IgD-negative memory B cell (primary cell): ENCODE data around the gene JMJD1C. TPM values are rescaled to one million over a fixed set of nuclear protein-coding genes. Genes with fewer than 3 reads are reported as not detected.

ENCODE experiments used
- H3K27ac Mint-ChIP-seq, 3 donors: one replicate each; pipeline ENCODE4 v1.8.0; 2020 to 2022; ENCODE audit warnings: mild to moderate bottlenecking in 3 of 3, mixed read lengths in 3 of 3, moderate library complexity in 1 of 3
- H3K27me3 Mint-ChIP-seq: one replicate; pipeline ENCODE4 v1.8.0; 2021; ENCODE audit warnings: mixed read lengths
- H3K36me3 Mint-ChIP-seq: one replicate; pipeline ENCODE4 v1.8.0; 2020; ENCODE audit warnings: mild to moderate bottlenecking, mixed read lengths
- H3K4me1 Mint-ChIP-seq, 3 donors: one replicate each; pipeline ENCODE4 v1.8.0; 2020 to 2022; ENCODE audit warnings: mixed read lengths in 3 of 3, mild to moderate bottlenecking in 1 of 3
- H3K4me3 Mint-ChIP-seq, 4 donors: one replicate each; pipeline ENCODE4 v1.8.0; 2020 to 2022; ENCODE audit warnings: mild to moderate bottlenecking in 4 of 4, mixed read lengths in 4 of 4, moderate library complexity in 3 of 4
- H3K9me3 Mint-ChIP-seq, 3 donors: one replicate each; pipeline ENCODE4 v1.8.0; 2020 to 2021; ENCODE audit warnings: mixed read lengths in 3 of 3, mild to moderate bottlenecking in 1 of 3
- polyA plus RNA-seq: library from polyadenylated mRNA; unstranded; fragments of 300-500 nt; fragmentation: Illumina TruSeq; gene quantifications from one replicate; pipeline ENCODE4 v1.2.3, GENCODE V29; 2021

The JMJD1C gene
- polyA plus RNA-seq, 1 donor from 2014 or later = 107 TPM

DNA sequence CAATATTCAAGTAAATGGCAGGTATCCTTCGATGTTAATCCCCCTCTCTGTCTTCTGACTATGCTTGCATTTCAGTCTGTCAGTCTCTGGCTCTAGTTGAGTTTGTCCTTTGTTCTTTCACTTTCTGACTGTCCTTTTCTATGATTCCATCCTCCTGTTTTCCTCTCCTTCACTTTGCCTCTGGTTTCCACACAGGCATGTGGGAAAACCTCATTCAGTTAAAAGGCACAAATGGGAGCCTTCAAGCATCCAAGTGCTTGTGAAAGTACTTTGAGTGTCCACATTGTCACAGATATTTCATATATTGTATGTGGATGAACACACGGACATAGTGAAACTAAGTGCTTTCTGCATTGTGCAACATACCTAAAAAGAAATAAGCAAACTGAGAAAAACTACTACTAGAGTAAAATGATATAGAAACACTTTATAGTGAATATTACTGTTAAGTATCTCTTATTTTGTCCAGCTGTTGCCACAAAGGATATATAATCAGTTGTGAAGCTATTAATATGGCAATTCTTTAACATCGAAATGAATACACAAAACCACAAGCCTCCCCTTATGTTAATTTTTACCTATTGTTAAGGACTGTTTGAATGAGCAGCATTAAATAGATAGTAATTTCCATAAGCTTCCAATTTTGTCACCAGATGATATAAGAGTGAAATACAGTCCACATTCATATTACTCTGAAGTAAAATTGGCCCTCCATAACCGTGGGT lies 260.9 kb downstream of the JMJD1C start:
- Mint-ChIP-seq H3K4me1 (peaks cover 40 to 55% (median 47%) of the 10 kb centered on the region in 3 donors), H3K9me3 (no peaks in the 10 kb centered on the region), H3K36me3 (peaks cover 4% of the 10 kb centered on the region), H3K4me3 (peak overlapping the region; percentile 8 to 82 (median 30)), H3K27me3 (no peaks in the 10 kb centered on the region), H3K27ac (peak overlapping the region; percentile 44 to 73 (median 72))

GRCh38 chr10:63201118-63201517 lies 264.7 kb downstream of the JMJD1C start:
- Mint-ChIP-seq H3K27me3 (no peaks in the 10 kb centered on the region), H3K9me3 (no peaks in the 10 kb centered on the region), H3K27ac (no peak overlapping the region), H3K4me1 (peaks cover 18 to 32% (median 28%) of the 10 kb centered on the region in 3 donors), H3K4me3 (no peak overlapping the region), H3K36me3 (peaks cover 4% of the 10 kb centered on the region)

DNA sequence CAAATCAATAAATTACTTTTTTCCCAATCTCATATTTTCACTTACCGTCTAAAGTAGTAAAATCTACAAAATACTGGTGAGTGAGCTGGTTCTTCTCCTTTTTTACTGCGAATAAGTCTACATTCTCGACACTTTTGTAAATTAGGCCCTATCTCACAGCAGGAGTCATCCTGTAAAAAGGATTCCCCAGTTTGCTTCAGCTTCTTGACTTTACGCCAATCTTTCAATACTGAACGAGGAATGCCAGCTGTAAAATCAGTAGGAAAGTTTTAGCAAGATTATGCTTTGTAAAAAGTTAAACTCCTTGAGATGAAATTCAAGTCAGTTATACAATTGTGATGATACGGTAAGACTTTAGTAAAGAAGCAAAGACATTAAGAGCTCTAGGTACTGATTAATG lies 265.3 kb downstream of the JMJD1C start:
- no peak overlapping the region for H3K4me3 Mint-ChIP-seq
- peaks cover 4% of the 10 kb centered on the region for H3K36me3 Mint-ChIP-seq
- H3K27me3 Mint-ChIP-seq = no peaks in the 10 kb centered on the region
- peaks cover 12 to 26% (median 25%) of the 10 kb centered on the region in 3 donors for H3K4me1 Mint-ChIP-seq
- H3K27ac Mint-ChIP-seq = no peak overlapping the region
- H3K9me3 Mint-ChIP-seq = no peaks in the 10 kb centered on the region

GRCh38 chr10:63199716-63200115 lies 266.1 kb downstream of the JMJD1C start:
- Mint-ChIP-seq H3K4me3 (no peak overlapping the region), H3K4me1 (peaks cover 6 to 20% (median 19%) of the 10 kb centered on the region in 3 donors), H3K27me3 (no peaks in the 10 kb centered on the region), H3K36me3 (peaks cover 3% of the 10 kb centered on the region), H3K9me3 (no peaks in the 10 kb centered on the region), H3K27ac (peak overlapping the region in 1 of 3 donors; percentile 39)

DNA sequence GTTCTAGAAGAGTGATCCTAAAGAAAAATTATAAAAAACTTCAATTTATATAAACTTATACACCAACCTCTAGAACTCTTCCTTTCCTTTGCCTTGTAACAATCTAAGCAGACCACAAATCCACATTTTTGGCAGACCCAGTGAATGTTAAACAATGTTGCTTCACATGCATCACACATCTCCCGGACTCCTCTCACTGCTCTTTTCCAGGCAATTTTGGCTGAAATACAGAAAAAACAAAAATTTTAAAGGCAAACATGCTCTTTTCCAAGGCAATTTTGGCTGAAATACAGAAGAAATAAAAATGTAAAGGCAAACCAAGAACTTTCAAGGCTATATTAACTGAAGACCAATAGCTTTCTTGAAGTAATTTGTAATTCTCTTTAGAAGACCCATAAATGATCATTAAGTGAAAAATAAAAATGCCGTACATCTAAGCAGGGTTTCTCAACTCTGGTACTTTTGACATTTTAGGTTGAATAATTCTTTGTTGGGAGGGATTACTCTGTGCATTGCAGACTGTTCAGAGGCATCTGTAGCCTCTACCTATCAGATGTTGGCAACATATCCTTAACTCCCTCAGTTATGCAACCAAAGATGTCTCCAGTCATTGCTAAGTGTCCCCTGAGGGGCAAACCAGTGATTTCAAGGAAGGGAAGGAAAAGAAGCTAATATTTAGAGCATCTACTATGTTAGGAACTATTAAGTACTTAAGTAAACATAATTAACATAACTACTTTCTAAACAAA lies 268.3 kb downstream of the JMJD1C start:
- peaks cover 2% of the 10 kb centered on the region for H3K36me3 Mint-ChIP-seq
- no peaks in the 10 kb centered on the region for H3K27me3 Mint-ChIP-seq
- H3K9me3 Mint-ChIP-seq = no peaks in the 10 kb centered on the region
- no peak overlapping the region for H3K4me3 Mint-ChIP-seq
- peak overlapping the region in 2 of 3 donors; percentile 68 to 74 for H3K27ac Mint-ChIP-seq
- peaks cover 0 to 12% (median 12%) of the 10 kb centered on the region in 3 donors for H3K4me1 Mint-ChIP-seq

DNA sequence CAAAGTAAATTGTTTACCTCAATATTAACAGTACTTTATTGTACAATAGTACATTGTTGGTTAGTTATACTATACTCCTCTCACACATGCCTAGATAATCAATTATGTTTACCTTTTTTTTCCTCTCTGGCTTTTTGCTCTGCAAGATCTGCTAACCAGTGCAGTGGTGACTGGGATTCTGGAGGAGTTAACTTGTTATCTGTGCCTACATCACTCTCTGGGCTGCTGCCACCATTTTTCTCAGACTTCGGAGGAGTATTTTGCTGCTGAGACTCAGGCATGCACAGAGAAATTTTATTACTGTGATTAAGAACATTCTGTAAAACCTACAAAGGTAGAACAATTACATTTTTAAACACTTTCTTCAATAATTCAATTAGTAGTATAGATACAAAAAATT lies 273.0 kb downstream of the JMJD1C start:
- H3K27me3 Mint-ChIP-seq = no peaks in the 10 kb centered on the region
- H3K9me3 Mint-ChIP-seq = no peaks in the 10 kb centered on the region
- H3K27ac Mint-ChIP-seq = peak overlapping the region in 2 of 3 donors; percentile 24 to 65
- no peak overlapping the region for H3K4me3 Mint-ChIP-seq
- peaks cover 0 to under 1% (median under 1%) of the 10 kb centered on the region in 3 donors for H3K4me1 Mint-ChIP-seq
- peaks cover 2% of the 10 kb centered on the region for H3K36me3 Mint-ChIP-seq

DNA sequence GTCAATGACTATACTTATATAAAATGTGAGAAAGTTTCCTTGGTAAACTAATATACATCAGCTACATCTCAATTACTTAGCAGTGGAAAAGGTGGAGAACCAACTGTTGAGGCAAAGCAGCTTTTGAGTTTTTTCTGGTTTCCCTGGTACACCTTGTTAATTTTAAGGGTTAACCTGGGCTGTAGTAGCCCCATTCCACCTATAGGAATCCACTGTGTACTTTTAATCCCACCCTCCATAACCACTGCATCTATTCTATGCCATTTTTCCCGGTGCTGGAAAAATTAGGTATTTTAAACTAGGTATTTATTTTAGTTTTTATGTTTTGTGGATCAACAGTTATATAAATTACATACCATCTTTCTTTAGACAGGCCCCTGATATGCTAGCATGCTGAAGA lies 290.2 kb downstream of the JMJD1C start:
- H3K4me3 Mint-ChIP-seq = no peak overlapping the region
- H3K27me3 Mint-ChIP-seq = no peaks in the 10 kb centered on the region
- peaks cover 19 to 34% (median 22%) of the 10 kb centered on the region in 3 donors for H3K4me1 Mint-ChIP-seq
- peak overlapping the region in 1 of 3 donors; percentile 46 for H3K27ac Mint-ChIP-seq
- H3K9me3 Mint-ChIP-seq = no peaks in the 10 kb centered on the region
- H3K36me3 Mint-ChIP-seq = peaks cover 5% of the 10 kb centered on the region

DNA sequence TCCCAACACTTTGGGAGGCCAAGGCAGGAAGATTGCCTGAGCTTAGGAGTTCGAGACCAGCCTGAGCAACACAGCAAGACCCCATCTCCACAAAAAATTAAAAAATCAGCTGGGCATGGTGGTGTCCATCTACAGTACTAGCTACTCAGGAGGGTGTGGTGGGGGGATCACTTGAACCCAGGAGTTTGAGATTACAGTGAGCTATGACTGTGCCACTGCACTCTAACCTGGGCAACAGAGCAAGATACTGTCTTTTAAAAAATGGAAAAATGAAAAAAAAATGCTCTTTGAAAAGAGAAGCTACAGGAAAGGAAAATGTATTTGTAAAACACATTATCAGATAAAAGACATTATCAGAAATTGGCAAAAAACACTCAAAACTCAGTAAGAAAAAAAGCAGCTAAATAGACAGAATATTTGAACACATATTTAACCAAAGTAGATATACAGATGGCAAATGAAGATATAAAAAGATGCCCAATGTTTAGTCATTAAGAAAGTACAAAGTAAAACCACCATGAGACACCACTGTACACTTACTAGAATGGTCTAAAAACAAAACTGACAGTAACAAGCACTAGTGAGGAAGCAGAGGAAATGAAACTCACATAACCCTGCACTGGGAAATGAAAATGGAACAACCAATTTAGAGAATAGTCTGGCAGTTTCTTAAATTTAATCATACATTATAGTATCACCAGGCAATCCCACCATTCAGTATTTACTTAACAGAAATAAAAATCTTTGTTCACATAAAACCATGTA lies 292.1 kb downstream of the JMJD1C start:
- Mint-ChIP-seq H3K9me3 (no peaks in the 10 kb centered on the region), H3K27me3 (no peaks in the 10 kb centered on the region), H3K4me1 (peaks cover 22 to 39% (median 22%) of the 10 kb centered on the region in 3 donors), H3K4me3 (peak overlapping the region in 2 of 4 donors; percentile 41 to 76), H3K27ac (peak overlapping the region; percentile 68 to 91 (median 83)), H3K36me3 (peaks cover 9% of the 10 kb centered on the region)

- H3K9me3 Mint-ChIP-seq = no peaks in the 10 kb centered on the region
- H3K36me3 Mint-ChIP-seq = peaks cover 6% of the 10 kb centered on the region
- no peaks in the 10 kb centered on the region for H3K27me3 Mint-ChIP-seq
- H3K4me3 Mint-ChIP-seq = no peak overlapping the region
- H3K4me1 Mint-ChIP-seq = peaks cover 21 to 29% (median 22%) of the 10 kb centered on the region in 3 donors
- peak overlapping the region in 2 of 3 donors; percentile 35 for H3K27ac Mint-ChIP-seq
Observed at GRCh38 chr10:63171926-63172325, 293.9 kb downstream of the JMJD1C start.

DNA sequence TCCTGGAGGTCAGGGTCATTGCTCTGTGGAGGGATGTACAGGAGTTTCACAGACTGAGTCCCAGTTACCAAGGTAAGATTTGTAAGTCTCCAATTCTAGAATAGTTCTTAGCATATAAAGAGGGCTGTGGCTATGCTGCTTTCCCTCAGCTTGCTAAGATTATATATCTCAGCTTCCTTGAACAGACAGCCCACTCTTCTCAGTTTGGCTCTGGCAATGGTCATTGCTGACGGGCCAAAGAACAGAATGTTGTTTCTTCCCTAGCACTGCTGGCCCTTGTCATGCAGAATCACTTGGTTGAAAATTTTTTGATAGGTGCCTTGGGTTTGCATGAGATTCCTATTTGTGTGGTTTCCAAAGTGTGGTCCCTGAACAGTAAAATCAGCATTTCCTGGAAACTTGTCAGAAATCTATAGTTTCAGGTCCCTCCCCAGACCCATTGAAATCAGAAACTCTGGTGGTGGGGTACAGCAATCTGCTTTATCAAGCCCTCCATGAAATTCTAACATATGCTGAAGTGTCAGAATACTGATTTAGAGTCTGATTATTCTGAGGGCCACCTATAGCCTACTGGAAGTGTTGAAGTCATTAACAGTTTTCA lies 294.4 kb downstream of the JMJD1C start:
- Mint-ChIP-seq H3K27ac (peak overlapping the region; percentile 35 to 39 (median 35)), H3K27me3 (no peaks in the 10 kb centered on the region), H3K4me3 (no peak overlapping the region), H3K4me1 (peaks cover 21 to 33% (median 22%) of the 10 kb centered on the region in 3 donors), H3K9me3 (no peaks in the 10 kb centered on the region), H3K36me3 (peaks cover 6% of the 10 kb centered on the region)

DNA sequence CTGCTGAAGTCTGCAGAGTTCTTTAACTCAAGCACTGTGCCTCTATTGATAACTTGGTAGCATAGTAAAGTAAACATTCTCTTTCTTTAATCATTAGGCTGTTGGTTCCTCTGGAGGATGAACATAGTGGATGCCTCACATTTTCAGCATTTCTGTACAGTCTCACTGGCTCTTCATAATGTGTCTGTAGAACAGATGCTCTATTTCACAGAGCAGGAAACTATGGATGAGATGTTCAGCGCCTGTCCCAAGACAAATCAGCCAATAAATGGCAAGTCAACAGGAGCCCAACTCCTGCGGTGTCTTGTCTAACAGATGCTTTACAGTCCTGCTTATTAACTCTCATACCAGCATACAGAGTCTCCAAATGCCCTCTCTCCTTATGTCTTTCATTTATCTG lies 296.2 kb downstream of the JMJD1C start:
- Mint-ChIP-seq H3K4me1 (peaks cover 19 to 33% (median 23%) of the 10 kb centered on the region in 3 donors), H3K27ac (peak overlapping the region in 1 of 3 donors; percentile 82), H3K36me3 (peaks cover 6% of the 10 kb centered on the region), H3K9me3 (no peaks in the 10 kb centered on the region), H3K4me3 (no peak overlapping the region), H3K27me3 (no peaks in the 10 kb centered on the region)

- peak overlapping the region in 2 of 3 donors; percentile 72 to 82 for H3K27ac Mint-ChIP-seq
- peaks cover 14 to 26% (median 18%) of the 10 kb centered on the region in 3 donors for H3K4me1 Mint-ChIP-seq
- no peaks in the 10 kb centered on the region for H3K27me3 Mint-ChIP-seq
- peak overlapping the region in 1 of 4 donors; percentile 10 for H3K4me3 Mint-ChIP-seq
- H3K36me3 Mint-ChIP-seq = peaks cover 3% of the 10 kb centered on the region
- H3K9me3 Mint-ChIP-seq = no peaks in the 10 kb centered on the region
Observed at GRCh38 chr10:63168821-63169462, 296.8 kb downstream of the JMJD1C start.

DNA sequence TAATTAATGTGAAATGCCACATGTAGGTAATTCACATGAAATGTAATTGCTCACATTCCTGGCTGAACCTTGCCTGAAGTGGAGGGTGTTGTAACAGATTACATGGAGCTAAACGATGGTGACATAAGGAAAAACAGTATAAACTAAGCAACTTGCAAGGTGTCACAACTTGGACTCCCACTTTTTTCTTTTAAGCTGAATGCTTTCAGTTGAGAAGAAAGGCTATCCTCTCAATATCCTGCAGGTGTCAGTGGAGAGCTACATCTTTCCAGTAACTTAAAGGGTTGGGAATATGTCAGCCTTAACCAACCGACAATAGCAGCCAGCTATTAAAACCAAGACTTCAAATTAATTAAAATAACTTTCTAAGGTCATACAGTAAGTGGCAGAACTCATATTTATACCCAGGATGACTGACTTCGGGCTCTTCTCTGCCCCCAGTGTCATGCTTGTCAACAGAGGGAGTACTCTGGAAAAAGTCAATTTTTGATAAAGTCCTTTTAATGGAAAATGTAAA lies 299.0 kb downstream of the JMJD1C start:
- Mint-ChIP-seq H3K4me1 (peaks cover 0 to 17% (median 5%) of the 10 kb centered on the region in 3 donors), H3K27ac (peak overlapping the region in 1 of 3 donors; percentile 24), H3K36me3 (peaks cover 3% of the 10 kb centered on the region), H3K27me3 (no peaks in the 10 kb centered on the region), H3K4me3 (no peak overlapping the region), H3K9me3 (no peaks in the 10 kb centered on the region)

DNA sequence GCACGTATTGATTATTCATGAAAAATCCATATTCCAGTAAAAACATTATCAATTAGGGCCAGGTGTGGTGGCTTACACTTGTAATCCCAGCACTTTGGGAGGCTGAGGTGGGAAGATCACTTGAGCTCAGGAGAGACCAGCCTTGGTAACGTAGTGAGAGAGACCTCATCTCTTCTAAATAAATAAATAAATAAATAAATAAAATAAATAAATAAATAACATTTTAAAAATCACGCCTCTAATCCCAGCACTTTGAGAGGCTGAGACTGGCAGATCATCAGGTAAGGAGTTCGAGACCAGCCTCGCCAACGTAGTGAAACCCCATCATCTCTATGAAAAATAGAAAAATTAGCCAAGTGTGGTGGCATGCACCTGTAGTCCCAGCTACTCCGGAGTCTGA lies 300.5 kb downstream of the JMJD1C start:
- Mint-ChIP-seq H3K27me3 (no peaks in the 10 kb centered on the region), H3K9me3 (no peaks in the 10 kb centered on the region), H3K4me1 (peaks cover 2 to 25% (median 7%) of the 10 kb centered on the region in 3 donors), H3K4me3 (no peak overlapping the region), H3K36me3 (peaks cover 3% of the 10 kb centered on the region), H3K27ac (peak overlapping the region in 1 of 3 donors; percentile 42)
